Right ventricle myocardium superior (tissue), 1 donor: ENCODE results near the gene DOK1. TPM values are rescaled to one million over a fixed set of nuclear protein-coding genes. Genes with fewer than 3 reads are reported as not detected.
A peak's percentile ranks its signal among the peaks of the same experiment; 100 is the strongest.
"Not testable (repeated sequence)": the region's sequence is repeated elsewhere in the genome, so short reads cannot be mapped to it uniquely, and the experiment has no call there.

Source experiments
- ATAC-seq: fragments of 200-7000 bp; cut with Tn5 transposase; one replicate; pipeline ENCODE4 v1.9.1; 2020; ENCODE audit warnings: mild to moderate bottlenecking; ENCODE audit not compliant: poor library complexity
- DNase-seq: peaks from one replicate; pipeline ENCODE4 v3.0.0-alpha.2; 2020
- intact Hi-C: fragments of 100-400 bp; cut with DNase I; formaldehyde crosslinking; loops from one replicate; pipeline ENCODE4 v1.11.2; 2022
- total RNA-seq: library from RNA; stranded (reverse); fragmentation: NEBNext Ultra II Directional; extraction: Animal tissue kit (Norgen Biotek cat#: 25700); gene quantifications from one replicate; pipeline ENCODE4 v1.2.1, GENCODE V29; 2021
- donor health status: DM: no; HTN: yes; CAD: no; lungs with severe emphysema.

The DOK1 gene
- total RNA-seq, 1 donor from 2014 or later: 3.8 TPM

DNA sequence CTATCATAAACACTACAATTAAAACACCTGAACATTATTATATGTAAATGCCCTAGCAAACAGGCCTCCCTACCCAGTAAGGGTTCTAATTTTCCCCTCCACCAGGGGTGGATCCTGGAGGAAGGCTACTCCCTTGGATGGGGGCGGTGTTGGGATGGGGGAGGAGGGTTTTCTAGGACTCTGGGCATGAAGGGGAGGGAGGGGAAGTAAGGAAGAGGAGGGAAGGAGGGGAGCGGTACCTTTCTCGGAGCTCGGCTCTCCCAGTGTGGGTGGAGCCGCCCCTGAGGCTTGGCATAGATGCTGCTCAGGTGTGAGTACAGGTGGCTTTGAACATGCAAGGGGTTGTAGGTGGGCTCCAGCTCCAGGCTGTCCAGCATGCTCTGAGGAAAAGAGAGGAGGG, 5.4 kb downstream of the DOK1 start:
- DNase-seq: no peak
- intact Hi-C loops: no loop called here
- no peak for ATAC-seq

DNA sequence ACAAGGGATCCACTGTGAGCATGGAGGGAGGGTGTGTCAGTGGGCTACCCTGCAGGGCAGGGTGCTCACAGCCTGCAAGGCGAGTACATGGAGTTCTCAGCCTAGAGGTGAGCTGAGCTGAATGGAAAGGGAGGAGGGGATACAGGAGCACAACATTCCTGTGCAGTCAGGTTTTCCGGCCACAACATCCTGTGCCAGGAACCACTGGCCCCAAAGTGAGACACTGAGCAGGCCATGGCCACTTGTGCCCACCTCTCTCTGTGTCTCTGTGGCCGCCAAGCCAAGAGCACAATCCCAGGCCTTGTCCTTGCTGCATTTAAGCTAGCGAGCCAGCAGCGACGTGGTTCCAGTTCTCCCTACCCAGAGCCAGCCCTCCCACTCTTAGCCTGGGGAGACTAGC, 6.1 kb downstream of the DOK1 start:
- intact Hi-C loops: no loop called here
- DNase-seq (no peak), ATAC-seq (no peak)

DNA sequence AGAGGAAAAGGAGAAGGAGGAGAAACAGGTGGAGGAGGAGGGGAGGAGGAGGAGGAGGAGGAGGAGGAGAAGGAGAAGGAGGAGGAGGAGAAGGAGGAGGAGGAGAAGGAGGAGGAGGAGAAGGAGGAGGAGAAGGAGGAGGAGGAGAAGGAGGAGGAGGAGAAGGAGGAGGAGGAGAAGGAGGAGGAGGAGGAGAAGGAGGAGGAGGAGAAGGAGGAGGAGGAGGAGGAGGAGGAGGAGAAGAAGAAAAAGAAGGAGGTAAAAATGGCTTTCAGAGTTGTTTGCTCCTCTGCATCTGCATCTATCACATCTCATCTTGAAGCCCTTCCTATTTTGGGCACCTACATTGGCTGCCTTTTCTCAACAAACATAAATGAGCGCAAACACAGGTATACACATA, 6.5 kb downstream of the DOK1 start:
- intact Hi-C loops, DNase-seq, ATAC-seq: not testable (repeated sequence)

DNA sequence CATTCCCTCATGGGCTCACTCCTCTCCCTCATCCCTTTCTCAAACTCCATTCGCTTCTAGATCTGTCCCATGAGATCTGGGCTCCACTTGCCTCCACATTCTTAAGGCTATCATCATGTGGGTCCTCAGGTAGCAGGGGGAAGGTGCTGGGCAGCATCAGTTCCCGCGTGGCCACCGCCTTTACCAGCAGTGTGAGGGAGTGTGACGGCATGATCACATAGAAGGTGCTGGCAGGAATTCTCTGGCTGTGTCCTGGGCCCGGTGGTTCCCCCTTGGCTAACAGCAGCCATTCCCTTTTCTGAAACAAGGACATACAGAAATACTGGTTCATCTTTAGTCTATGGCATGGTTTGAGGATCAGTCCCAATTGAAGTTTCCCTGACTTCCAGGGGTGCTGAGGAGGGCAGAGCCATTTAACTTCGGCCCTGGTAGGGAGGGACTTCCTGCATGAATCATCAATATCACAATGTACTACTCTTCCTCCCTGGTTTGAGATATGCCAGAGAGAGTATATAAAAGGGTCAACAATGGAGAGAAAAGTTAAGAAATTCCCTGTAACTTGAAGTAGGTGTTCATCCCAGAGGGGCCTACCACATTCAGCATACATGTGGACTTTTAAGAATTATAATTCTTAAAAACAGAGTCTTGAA, 7.7 kb downstream of the DOK1 start:
- intact Hi-C loops: no loop called here
- DNase-seq (no peak), ATAC-seq (no peak)

DNA sequence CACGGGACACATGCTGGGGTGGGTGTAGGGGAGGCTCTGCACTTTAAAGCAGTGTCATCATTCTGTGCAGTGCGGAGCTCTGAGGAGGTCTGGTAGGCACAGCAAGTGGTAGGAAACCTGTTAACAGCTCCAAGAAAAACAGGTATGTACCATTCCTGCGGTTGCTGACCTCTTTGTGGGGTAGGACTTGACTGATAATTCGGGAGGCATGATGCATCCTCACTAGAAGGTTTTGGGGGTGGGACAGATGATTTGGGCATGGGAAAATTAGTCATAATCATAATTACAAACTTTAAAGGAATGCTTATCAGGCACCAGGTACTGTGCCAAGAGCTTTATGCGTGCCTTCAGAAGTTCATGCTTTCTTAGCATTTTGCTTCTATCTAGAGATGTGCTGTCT, 9.7 kb downstream of the DOK1 start:
- intact Hi-C loops: no loop called here
- DNase-seq (no peak), ATAC-seq (no peak)

DNA sequence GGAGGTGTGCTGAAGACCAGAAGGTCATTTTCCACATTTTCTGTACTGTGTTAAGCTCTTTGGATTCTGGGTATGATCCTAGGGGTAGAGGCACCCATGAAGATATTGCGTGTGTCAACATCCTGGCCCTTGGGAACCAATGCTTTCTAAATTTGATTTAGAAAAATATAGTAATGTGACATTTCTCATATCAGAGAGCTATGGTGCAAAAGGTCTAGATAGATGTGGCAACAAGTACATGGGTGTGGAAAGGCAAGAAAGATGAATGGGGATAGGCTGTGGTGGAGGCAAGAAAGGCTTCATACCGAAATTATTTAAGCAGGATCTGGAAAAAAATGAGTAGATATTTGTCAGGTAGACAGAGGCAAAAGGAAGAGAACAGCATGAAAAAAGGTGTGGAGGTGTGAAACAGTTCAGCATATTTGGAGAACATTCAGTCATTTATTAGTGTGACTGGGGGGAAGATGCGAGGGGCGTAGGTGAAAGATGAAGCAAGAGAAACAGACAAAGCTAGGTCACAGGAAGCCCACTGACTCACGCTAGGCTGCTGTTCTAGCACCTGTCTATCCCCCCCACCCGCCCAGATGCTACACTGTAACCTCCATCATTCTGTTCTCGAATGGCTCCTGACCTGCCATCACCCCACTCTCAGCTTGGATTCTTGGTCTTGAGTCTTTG, 11.7 kb downstream of the DOK1 start:
- no peak for ATAC-seq
- intact Hi-C loops: no loop called here
- DNase-seq: no peak

DNA sequence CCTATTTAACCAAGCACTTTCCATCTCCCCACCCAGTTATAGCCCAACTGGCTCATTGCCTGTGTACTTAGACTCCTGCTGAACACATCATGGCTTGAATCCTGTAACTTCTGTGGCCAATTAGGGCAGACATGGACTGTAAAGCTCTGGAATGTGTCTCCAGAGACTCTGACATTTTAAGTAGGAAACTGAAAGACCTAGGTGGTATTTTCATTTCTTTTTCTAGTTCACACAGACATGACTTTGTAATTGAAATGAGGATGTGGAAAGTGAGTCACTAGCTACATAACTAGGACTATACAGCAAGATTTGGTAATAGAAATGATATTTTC, 12.2 kb downstream of the DOK1 start:
- intact Hi-C loops: no loop called here
- ATAC-seq (no peak), DNase-seq (no peak)

DNA sequence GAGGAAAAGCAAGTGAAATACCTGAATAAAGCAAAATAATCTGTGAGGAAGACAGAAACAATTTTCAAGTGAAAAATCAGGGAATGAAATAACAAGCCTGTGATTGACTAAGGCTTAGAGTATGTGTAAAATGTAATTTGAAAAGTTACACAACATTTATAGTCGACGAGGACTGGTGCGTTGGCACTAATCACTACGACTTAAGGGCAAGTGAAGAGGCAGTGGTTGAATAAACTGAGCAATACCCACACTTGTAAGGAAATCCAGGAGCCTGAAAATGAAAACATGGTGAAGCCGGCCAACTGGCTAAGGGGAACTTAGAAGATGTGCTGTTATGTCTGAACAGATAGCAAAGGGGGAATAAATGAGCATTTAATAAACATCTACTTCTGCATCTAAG, 13.4 kb downstream of the DOK1 start:
- ATAC-seq (no peak), DNase-seq (no peak)
- intact Hi-C loops: no loop called here

DNA sequence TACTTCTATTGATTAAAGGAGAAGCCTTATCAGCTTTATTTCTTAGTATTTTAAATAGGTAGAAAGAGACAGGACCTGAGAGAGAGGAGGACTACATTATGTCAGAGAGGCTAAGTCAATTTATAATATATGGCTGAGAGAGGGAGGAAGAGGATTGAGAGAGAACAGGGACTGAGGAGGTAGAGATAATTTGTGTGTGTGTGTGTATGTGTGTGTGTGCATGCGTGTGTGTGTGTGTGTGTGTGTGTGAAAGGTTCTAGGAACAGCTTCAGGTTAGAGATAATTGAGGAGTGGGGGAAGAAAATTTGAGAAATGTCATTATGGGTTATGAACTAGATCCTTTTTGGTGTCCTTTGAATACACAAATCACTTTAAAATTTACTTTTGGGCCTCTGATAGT, 15.2 kb downstream of the DOK1 start:
- intact Hi-C loops: no loop called here
- ATAC-seq: no peak
- DNase-seq: no peak

DNA sequence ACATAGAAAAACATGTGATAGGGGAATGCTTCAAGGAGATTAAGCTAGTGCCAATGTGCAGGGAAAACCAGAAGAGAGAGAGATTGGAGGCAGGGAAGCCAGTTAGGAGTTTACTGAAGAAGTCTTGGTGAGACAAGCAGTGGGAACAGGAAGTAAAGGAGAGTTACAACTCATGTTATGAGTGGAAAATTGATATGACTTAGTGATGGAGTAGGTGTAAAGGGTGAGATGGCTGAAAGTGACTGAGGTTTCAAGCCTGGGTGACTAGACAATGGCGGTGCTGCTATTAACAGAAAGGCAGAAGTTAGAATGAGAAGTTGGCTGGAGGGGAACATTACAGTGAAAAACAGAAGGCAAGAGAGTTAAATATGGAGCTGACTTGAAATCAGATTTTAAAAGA, 16.5 kb downstream of the DOK1 start:
- intact Hi-C loops: no loop called here
- ATAC-seq (no peak), DNase-seq (no peak)

DNA sequence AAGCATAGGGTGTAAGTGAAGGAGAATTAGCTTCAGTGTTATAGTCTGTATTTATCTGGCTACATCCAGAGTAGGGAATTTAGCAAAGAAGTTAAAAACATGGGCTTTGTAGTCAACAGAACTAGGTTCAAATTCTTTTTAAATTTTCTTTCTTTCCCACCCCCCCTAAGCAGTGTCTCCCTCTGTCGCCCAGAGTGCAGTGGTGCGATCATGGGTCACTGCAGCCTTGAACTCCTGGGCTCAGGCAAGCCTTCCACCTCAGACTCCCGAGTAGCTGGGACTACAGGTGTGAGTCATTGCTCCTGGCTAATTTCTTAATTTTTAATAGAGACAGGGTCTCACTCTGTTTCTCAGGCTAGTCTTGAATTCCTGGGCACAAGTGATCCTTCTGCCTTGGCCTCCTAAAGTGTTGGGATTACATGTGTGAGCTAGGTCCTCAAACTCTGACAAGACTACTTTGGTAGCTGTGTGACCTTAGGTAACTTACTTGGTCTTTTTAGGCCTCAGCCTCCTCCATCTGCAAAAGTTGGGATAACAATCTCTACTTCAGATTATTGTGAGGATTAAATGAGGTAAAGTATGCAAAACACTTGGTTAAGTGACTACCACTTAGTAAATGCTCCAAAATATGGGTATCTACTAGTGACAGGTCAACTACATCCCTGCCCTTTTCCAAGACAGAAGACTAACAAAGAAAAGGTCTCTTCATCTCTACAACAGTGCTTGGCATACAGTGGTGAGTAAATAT, 17.8 kb downstream of the DOK1 start:
- intact Hi-C loops: no loop called here
- DNase-seq: no peak
- no peak for ATAC-seq

DNA sequence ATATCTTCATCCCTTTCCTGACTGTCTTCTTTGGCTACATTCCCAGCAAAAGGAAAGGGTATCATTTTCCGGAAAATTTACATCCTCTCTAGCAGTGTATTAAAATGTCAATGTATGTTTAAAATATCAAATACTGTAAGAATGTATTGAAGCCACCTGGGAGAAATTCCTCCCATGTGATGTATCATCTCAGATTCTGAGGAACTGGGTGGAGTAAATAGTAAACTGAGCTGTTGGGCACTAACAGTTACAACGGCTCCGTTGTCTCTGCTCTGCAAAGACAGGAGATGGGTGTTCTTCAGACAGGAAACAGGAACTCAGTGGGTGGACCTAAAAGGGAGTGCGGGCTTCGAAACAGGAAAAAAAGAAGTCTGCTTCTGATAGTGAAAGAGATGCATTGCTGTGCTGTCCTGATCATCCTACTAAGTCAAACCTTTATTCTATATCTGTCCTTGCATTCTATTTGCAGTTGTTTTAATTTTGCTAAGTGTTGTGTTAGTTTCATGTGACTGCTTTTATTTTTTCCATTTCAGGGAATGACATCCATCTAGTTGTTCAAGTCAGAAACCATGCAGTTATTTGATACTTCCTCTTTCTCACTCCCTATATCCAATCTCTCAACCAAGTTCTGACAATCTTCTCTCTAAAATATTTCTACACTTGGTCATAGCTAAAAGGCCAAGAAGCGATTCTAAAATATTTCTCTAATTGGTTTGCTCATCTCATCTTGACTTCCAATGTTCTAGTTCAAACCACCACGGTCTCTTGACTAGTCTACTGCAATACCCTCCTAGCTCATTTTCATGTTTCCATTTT, 19.4 kb downstream of the DOK1 start:
- intact Hi-C loops: no loop called here
- ATAC-seq (peak; percentile 38), DNase-seq (no peak)

DNA sequence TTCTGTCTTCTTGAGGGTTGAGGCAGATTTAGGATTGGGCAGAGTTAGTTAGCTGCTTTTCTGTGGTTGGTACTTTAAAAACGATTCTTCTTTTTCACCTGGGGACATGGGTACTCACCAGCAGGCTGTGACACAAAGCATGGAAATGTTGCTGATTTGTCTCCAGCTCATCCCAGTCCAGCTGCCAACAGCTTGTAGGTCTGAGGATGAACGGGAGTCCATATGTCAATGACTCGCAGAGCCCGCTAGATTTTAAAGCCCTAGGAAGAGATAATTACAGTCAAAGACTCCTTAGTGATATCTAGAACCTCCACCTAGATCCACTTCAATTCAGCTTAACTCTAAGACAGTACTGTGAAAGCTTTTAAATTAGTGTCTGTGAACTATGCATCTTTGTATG, 20.8 kb downstream of the DOK1 start:
- intact Hi-C loops: no loop called here
- DNase-seq (no peak), ATAC-seq (no peak)

DNA sequence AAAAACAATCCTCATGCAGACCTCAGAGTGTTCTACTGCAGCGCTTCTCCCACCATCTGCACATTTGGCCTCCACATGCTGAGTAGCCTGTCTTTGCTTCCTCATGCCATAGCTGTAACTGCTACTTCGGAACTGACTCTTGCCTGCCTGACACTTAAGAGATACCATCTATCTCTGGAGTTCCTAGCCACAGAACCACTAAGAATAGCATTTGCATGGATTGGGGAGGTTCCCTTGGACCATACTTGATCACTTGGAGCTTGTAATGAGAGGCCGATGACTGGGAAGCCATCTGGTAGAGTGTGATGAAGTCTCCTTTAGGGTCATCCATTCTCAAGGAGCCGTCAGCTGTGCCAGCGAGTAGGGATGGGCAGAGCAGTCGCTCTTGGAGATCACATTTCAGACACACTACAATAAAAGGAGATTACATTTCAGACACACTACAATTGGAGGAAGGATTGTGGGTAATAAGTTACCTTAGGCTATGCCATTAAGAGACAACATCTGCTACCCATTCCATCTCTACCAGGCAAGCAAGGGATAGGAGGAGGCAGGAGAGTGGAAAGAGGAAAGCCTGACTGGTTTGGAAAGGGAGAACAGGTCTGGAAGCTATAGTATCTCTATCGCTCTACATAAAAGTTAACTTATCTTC, 21.8 kb downstream of the DOK1 start:
- no peak for ATAC-seq
- intact Hi-C loops: no loop called here

DNA sequence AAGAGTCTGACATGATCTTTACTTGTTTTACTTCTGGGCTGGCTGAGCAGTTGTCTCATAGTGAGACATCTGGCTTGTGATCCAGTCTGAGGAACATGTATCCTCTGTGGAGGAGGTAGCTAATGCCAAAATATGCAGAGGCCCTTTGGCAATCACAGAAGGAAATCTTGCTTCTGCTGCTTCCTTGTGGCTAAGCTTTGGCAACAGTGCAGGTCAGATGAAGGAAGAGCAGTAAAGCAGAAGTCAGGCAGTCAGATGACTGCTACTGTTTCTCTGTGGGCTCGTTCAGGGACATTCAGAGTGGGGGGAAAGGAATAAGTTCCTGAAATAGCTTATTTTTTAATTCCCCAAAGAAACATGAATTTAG, 22.3 kb downstream of the DOK1 start:
- no peak for DNase-seq
- intact Hi-C loops: no loop called here

More for the DNA sequence above, 21.8 kb downstream of the DOK1 start:
- DNase-seq: no peak

DNA sequence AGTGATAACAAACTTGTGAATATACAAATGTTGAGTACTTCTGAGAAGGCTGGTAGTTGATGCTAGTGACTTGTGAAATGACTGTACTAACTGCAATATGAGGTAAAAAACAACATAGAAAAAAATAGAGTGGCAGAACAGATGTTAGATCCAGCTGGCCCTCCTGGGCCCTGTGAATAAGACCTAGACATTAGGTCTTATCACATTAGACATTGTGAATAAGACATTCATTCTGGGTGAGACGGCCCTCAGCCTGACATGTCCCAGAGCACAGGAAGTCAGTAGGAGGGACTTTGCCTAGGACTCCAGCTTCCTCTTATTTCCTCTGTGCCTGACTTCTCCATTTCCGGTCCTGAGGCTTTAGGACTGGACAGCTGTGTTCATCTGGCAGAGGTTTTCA, 22.9 kb downstream of the DOK1 start:
- ATAC-seq (peak; percentile 81), DNase-seq (no peak)
- intact Hi-C loops: no loop called here

More for the DNA sequence above, 22.3 kb downstream of the DOK1 start:
- peak; percentile 83 for ATAC-seq

DNA sequence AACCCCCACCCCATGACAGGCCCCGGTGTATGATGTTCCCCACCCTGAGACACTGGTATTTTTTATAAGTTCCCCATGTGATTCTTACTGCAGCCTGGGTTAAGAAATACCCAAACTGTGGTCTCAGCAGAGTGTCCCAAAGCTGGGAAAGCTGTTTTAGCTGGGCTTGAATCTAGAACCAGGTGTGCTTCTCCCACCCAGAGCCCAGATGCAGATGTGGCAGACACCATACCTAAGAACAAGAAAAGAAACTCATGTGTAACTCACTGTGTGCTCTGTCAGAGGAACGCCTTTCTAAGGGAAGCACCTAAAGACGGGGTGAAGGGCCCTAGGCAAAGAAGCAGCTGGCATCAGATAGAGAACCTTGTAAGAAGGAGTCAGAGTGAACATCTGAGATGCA, 23.9 kb downstream of the DOK1 start:
- DNase-seq: no peak
- ATAC-seq: no peak
- intact Hi-C loops: no loop called here

DNA sequence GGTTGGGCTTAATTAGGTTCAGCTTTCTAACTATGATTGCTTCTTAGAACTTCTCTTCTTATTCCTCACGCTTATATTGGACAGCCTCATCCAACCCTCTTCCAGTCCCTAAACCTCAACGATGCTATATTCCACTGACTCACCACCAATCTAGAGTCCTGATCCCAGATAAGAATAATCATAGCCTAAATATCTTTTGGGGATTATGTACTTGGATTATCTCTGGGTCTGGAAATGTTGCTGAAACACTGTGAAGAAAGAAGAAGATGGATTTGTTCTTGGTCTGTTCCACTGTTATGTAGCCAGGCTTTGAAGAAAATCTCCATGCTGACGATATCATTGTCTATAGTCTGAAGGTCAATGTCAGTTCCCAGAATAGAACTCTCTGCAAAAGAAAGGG, 26.9 kb downstream of the DOK1 start:
- intact Hi-C loops: loop anchor here (10.0 kb wide), 1 partner anchor 757 kb away; the partner anchor contains the start of gene STAMBP
- ATAC-seq: no peak
- no peak for DNase-seq

DNA sequence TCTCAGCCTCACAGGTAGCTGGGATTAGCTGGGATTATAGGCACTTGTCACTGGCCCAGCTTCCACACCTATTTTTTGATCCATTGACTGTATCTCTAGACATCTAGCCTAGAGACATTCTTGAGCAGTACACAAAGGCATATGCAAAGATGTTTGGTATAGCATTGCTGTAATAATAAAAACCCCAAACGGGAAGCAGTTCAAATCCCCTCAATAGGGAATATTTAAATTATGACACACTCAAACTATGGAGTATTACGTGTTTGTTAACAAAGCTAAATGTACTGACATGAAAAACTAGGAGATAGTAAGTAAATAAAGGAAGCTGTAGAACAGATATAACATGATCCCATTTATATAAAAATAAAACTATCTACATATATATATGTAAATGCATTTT, 27.7 kb downstream of the DOK1 start:
- ATAC-seq (no peak), DNase-seq (no peak)
- intact Hi-C loops: loop anchor here (10.0 kb wide), 1 partner anchor 757 kb away; the partner anchor contains the start of gene STAMBP
